Fibroblast of skin of left biceps (primary cell): ENCODE data around the gene MYBPC2.
"Not testable (repeated sequence)": the region's sequence is repeated elsewhere in the genome, so short reads cannot be mapped to it uniquely, and the experiment has no call there.

Experiments used
- DNase-seq, 2 experiments: peaks; one replicate each; pipeline ENCODE4 v3.0.0-alpha.2; 2013; ENCODE audit warnings: low read depth in 2 of 2

Gene MYBPC2

DNA sequence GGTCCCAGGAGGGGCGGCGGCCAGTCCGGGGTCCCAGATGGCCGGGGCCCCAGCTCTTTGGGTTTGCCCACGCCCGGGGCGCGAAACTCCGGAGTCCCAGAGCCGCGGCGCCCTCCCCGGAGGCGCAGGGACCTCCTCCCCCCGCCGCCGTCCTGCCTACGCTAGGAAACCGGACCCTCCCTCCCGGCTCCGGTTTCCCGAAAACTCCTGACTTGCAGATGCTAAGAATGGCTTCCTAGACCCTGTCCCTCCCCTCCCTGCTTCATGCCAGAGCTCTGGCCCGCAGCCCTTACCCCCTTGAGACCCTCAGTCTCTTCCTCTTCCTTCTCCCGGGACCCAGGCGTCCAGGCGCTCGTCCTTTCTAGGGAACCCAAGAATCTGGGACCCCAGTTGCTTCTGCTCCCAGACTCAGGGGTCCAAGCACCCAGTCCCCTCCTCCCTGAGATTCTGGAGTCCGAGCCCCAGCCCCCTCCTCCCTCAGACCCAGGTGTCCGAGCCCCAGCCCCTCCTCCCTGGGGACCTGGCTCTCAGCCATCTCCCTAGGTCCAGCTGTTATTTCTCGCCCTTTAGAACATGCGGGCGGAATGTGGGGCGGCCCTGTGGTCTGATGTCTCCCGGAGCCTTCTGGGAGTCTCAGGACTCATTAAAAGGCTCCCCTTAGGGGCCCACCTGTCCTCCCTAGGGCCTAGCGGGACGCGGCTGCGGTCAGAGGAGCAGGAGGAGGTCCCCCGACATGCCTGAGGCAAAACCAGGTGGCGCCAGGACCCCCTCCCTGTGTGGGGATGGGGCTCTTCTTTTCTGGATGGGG, at the start of gene MYBPC2:
Gene MYBPC2, plus strand, starts transcription at position 672 of the 808 bp plus-strand sequence. Its CDS starts 62 bp downstream, at position 734.
- DNase-seq = no peak

DNA sequence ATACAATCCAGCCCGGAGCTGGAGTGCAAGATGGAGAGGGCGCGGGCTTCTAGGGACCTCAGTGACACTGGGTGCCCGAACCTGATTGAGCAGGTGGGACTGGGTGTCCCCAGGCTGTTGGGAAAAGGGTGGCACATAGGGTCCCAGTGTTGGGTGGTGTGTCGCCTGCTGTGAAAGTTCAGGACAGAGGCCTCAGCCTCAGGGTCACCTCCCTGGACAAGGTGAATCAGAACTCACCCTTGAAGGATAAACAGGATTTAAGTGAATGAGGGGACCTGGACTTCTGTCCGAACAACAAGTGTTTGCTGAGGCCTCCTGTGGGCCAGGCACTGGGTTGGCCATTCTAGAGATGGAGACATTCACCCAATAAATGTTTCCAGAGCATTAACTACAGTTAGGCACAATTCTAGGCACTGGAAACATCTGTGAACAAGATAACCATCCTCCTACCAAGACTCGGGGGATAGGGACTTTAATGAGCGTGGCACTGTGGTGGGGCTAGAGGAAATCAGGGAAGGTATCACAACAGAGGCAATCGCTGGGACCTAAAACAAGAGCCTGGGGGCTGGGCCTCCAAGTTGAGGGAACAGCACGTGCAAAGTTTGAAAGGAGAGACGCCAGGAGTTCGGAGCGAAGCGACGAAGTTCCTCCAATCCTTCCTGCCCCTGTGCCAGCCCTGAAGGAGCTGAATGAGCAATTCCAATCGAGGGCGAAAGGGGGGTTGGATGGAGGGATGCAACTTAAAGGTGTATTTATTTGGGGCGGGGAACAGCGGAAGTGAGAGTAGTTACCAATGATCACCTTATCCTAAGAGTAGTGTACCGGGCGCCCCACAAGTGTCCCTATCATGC, 49.5 kb upstream of the MYBPC2 start:
- no peak for DNase-seq

DNA sequence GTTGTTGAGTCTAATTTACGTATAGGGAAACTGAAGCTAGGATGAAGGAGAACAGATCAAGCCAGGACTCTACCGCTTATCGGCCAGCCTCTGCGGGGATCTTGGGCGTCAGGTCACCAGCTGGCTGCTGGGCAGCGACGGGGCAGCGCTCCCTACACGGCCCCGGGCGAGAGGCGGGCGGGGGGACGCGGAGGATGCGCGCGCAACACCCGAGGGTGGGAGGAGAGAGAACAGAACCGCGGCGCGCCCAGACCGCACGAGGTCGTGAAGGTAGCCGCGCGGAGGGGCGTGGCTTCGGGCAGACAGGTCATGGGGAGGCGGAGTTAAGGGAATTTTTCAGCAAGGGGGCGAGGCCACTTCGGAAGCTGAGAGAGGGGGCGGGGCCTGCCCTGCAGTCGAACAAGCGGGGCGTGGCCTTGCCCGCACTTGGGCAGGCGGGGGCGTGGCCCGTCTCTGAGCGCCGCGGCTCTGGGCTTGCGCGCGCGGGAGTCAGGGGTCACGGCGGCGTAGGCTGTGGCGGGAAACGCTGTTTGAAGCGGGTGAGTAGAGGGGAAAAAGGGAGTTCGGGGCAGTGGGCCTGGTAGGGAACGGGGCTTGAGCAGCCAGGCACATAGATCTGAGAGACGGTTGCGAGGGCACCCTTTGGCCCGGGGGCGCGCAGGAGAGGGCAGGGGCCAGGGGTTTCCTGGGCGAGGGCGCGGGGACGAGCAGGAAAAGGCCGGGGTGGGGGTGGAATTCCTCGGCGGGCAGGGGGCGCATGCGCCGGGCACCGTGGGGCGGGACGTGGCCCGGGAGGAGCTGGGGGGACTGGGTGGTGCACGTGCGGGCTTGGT, 48.6 kb upstream of the MYBPC2 start, which contains the start of gene POLD1:
Gene POLD1, plus strand, starts transcription at position 496 of the 833 bp plus-strand sequence. CDS start 14,505 bp downstream, outside the sequence.
- DNase-seq = peak; percentile 88 to 89

DNA sequence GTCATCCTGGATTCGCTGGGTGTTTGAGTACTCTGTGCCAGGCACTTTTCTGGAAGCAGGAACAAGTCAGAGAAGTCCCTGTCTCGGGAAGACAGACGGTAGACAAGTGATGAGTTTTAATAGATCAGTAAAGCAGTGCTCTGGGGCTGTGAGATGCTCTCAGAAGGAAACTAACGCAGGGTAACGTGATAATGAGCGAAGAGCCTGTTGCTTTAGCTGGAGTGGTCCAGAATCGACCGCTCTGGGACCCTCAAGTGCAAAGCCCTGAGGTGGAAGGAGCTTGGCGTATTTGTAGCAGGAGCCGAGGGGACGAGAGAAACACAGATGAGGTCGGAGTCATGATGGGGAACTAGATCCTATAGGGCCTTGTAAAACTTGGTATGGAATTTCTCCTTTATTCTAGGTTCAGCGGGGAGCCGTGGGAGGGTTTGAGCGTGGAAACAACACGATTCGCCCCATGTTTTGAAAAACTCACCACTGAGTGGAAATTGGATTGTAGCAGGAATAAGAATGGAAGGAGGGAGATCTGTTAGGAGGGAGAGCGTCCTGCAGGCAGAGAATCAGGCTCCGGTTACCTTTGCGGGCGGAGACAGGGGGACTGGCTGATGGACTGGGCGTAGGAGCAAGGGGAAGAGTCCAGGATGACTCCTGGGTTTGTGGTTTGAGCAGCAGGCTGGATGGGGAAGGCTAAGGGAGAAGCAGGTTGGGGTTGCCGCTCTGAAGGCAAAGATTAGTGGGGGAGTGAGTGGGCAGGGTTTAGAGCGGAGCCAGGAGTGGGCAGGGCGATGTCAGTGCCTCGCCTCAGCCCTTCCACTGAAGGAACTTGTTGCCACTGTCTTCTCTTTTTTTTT, 47.8 kb upstream of the MYBPC2 start:
- DNase-seq = no peak

GRCh38 chr19:50387176-50387867, 45.4 kb upstream of the MYBPC2 start:
- no peak for DNase-seq

GRCh38 chr19:50387868-50388245, 44.8 kb upstream of the MYBPC2 start:
- DNase-seq = no peak

DNA sequence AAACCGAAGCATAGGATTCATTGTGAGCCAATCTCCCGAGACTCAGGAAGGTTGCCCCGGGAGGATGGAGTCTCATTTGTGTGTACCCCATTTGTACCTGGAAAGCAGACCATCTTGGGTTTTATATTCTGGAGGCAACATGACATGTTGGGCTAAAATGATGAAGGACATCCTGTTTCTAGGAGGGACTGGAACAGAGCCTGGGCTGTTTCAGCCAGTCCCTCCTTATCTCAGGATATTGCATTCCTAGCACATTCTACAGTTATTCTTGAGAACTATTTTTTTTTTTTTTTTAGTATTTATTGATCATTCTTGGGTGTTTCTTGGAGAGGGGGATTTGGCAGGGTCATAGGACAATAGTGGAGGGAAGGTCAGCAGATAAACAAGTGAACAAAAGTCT, 42.4 kb upstream of the MYBPC2 start:
- DNase-seq = not testable (repeated sequence)

DNA sequence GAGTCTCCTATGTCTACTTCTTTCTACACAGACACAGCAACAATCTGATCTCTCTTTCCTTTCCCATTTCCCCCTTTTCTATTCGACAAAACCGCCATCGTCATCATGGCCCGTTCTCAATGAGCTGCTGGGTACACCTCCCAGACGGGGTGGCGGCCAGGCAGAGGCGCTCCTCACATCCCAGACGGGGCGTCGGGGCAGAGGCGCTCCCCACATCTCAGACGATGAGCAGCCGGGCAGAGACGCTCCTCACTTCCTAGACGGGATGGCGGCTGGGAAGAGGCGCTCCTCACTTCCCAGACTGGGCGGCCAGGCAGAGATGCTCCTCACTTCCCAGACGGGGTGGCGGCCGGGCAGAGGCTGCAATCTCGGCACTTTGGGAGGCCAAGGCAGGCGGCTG, 41.7 kb upstream of the MYBPC2 start:
- DNase-seq = not testable (repeated sequence)

- DNase-seq = no peak
Measured at GRCh38 chr19:50392759-50393158, 39.9 kb upstream of the MYBPC2 start.

DNA sequence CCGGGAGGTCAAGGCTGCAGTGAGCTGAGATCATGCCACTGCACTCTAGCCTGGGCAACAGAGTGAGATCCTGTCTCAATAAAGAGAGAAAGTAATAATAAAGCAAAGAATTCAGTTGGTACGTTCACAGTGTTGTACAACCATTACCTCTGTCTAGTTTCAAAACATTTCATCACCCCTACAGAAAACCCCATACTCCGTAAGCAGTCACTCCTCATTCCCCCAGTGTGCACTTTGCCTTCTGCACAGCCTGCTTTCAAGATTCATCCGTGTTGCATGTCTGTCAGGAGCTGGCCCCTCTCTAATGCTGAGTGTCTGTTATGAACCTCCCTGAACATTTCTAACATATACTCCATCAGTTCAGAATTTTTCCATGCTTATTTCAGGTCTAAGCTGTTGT, 39.1 kb upstream of the MYBPC2 start:
- DNase-seq = no peak

DNA sequence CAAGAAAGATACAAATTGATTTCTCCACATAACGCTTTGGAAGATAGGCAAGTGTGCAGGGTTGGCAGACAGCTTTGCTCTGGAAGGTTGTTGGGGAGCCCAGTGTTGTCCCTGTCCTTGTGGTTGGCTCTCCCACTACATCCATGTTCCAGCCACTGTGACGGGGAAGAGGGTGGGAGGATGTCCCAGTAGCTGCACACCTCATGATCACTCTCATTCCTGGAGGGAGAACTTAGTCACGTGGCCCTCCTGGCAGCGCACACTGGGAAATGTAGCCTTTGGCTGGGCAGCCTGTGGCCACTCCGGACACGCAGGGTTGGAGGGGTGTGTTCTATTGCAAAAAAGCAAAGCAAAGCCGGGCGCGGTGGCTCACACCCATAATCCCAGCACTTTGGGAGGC, 38.7 kb upstream of the MYBPC2 start:
- DNase-seq = no peak

DNA sequence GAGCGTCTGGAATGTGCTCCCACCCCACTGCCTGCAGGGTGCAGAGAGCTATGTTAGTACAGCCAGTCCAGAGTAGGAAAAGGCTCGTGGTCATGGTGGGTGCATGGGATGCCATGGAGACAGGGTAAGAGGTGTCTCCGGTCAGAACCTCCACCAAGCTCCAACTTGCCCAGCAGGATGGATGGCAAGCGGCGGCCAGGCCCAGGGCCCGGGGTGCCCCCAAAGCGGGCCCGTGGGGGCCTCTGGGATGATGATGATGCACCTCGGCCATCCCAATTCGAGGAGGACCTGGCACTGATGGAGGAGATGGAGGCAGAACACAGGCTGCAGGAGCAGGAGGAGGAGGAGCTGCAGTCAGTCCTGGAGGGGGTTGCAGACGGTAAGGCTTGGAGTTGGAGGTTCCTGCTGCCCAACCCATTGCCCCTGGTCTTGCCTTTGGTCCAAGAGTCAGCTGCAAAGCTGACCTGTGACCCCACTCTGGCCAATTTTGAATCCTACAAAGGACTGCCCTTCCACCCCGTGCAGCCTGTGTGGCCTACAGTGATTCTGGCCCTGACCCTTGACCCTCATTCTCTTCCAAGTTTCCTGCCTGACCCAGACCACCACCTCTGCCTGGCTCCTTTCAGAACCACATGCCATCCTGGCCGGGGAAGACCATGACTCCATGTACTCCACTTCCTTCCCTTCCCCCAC, 33.9 kb upstream of the MYBPC2 start:
- DNase-seq = no peak

GRCh38 chr19:50399368-50399745, 33.3 kb upstream of the MYBPC2 start:
- no peak for DNase-seq

- DNase-seq = no peak
Measured at GRCh38 chr19:50401605-50402450, 30.9 kb upstream of the MYBPC2 start.

GRCh38 chr19:50402544-50403301, 30.0 kb upstream of the MYBPC2 start:
- no peak for DNase-seq

- no peak for DNase-seq
Measured at GRCh38 chr19:50406156-50406820, 26.4 kb upstream of the MYBPC2 start.

- no peak for DNase-seq
Measured at GRCh38 chr19:50406829-50407228, 25.9 kb upstream of the MYBPC2 start.
